SK-N-SH (cell line): ENCODE measurements around the gene PTPRD.

Experiments used
- CHD2 ChIP-seq: fragments of 150-350 bp; IDR thresholded peaks from 2 replicates; pipeline ENCODE4 v1.6.1; 2018; ENCODE audit warnings: low read length; ENCODE audit not compliant: partially characterized antibody
- CTCF ChIP-seq: fragments of 200-600 bp; sonication (generic); IDR thresholded peaks from 2 replicates; pipeline ENCODE4 v1.6.1; 2017; ENCODE audit warnings: antibody characterized with exemption, mild to moderate bottlenecking, moderate library complexity
- EP300 ChIP-seq, 2 experiments: IDR thresholded peaks; 2 replicates each; pipeline versions ENCODE4 v1.4.0 to v1.6.1; 2012; ENCODE audit warnings: borderline replicate concordance in 1 of 2, low read depth in 1 of 2, low read length in 1 of 2
- EZH2phosphoT487 ChIP-seq: fragments of 200-600 bp; sonication (generic); IDR thresholded peaks from 2 replicates; pipeline ENCODE4 v1.6.1; 2017; ENCODE audit warnings: low read depth, mixed run types, mild to moderate bottlenecking, antibody characterized with exemption, moderate library complexity, borderline replicate concordance
- JUND ChIP-seq: IDR thresholded peaks from 2 replicates; pipeline ENCODE4 v1.4.0; 2012
- RAD21 ChIP-seq: IDR thresholded peaks from 2 replicates; pipeline ENCODE4 v1.6.1; 2012; ENCODE audit warnings: mild to moderate bottlenecking, low read length
- SMC3 ChIP-seq: IDR thresholded peaks from 2 replicates; pipeline ENCODE4 v1.6.1; 2012; ENCODE audit warnings: low read depth, low read length, improper control_type of control experiment
- USF2 ChIP-seq: fragments of 150-350 bp; IDR thresholded peaks from 2 replicates; pipeline ENCODE4 v1.6.1; 2017; ENCODE audit warnings: antibody characterized with exemption, low read length, low read depth, borderline replicate concordance

- no peak for TF ChIP-seq USF2
- no peak for TF ChIP-seq RAD21
- no peak for TF ChIP-seq CTCF
- TF ChIP-seq CHD2 = no peak
- no peak for TF ChIP-seq EZH2phosphoT487
- TF ChIP-seq EP300 (IDR thresholded peaks at IDR 0.05; ENCODE audit: borderline replicate concordance in 1 of 2, low read depth in 1 of 2, low read length in 1 of 2) = no peak
- no peak for TF ChIP-seq JUND
- TF ChIP-seq SMC3 = no peak
Measured at GRCh38 chr9:9874270-9874669, 738.5 kb downstream of the PTPRD start.
